HepG2 (cell line): ENCODE measurements around the gene KLF6. TPM values are rescaled to one million over a fixed set of nuclear protein-coding genes. Genes with fewer than 3 reads are reported as not detected.

Experiments used
- ATAC-seq: fragments of 200-7000 bp; cut with Tn5 transposase; 3 replicates; pipeline ENCODE4 v1.9.1; 2020; ENCODE audit warnings: mild to moderate bottlenecking, moderate library complexity
- BruUV-seq: library from RNA; stranded (reverse); fragments of 400-500 nt; replicated peaks from 2 replicates; lab custom pipeline; 2021; lab: Mats Ljungman, UMichigan
- CTCF ChIA-PET: fragments of 300-600 bp; formaldehyde crosslinking; extraction: SDS; loops from one replicate; lab custom pipeline; 2021; ENCODE audit warnings: low total read pairs, inconsistent platforms, low intra/inter-chr PET ratio; lab: Yijun Ruan, JAX
- POLR2A ChIA-PET: fragments of 350-600 bp; sonication (Branson Sonifier 250); formaldehyde crosslinking; loops from one replicate; lab custom pipeline; 2020; ENCODE audit warnings: antibody characterized with exemption, inconsistent platforms; lab: Yijun Ruan, JAX
- DNase-seq: peaks from one replicate; pipeline ENCODE4 v3.0.0-alpha.2; 2015; ENCODE audit warnings: low spot score
- FAIRE-seq: peaks from 3 replicates; lab custom pipeline; 2011; peaks lifted over from hg19 to GRCh38; lab: Jason Lieb, UNC
- H2AFZ ChIP-seq: one replicate; pipeline ENCODE4 v1.6.1; 2011; ENCODE audit warnings: low read length, inconsistent platforms
- H3K27ac ChIP-seq: fragments of 300-600 bp; 3 replicates; pipeline ENCODE4 v1.8.0; 2011; ENCODE audit warnings: mixed run types, mild to moderate bottlenecking, mixed read lengths, low read length, inconsistent platforms; ENCODE audit not compliant: insufficient read depth; ENCODE audit errors: extremely low read length
- H3K27me3 ChIP-seq, 2 experiments: fragments of 200-600 bp in 1 of 2; 2 replicates in 1 of 2; 3 replicates in 1 of 2; pipeline versions ENCODE4 v1.6.0 to v1.8.0; 2011; ENCODE audit warnings: low read length in 2 of 2, mild to moderate bottlenecking in 2 of 2, moderate library complexity in 2 of 2, inconsistent platforms in 1 of 2; ENCODE audit not compliant: insufficient read depth in 2 of 2, control insufficient read depth in 1 of 2
- H3K36me3 ChIP-seq, 2 experiments: fragments of 200-600 bp in 1 of 2; replicated peaks in 1 of 2; 2 replicates in 1 of 2; 3 replicates in 1 of 2; pipeline versions ENCODE4 v1.5.1 to v1.8.0; 2011; ENCODE audit warnings: low read length in 2 of 2, inconsistent platforms in 1 of 2; ENCODE audit not compliant: insufficient read depth in 2 of 2, control insufficient read depth in 1 of 2
- H3K4me1 ChIP-seq: 2 replicates; pipeline ENCODE4 v1.5.1; 2012; ENCODE audit warnings: low read length, inconsistent platforms; ENCODE audit not compliant: insufficient read depth
- H3K4me2 ChIP-seq: 2 replicates; pipeline ENCODE4 v1.6.0; 2011; ENCODE audit warnings: low read depth, low read length, inconsistent platforms
- H3K4me3 ChIP-seq, 3 experiments: fragments of 200-600 bp in 1 of 3; sonication (generic), shearing (Covaris generic) in 1 of 3; replicated peaks in 1 of 3; 2 replicates each; pipeline ENCODE4 v1.5.1; 2011 to 2016; ENCODE audit warnings: low read length in 3 of 3, inconsistent platforms in 2 of 3, low read depth in 2 of 3, mild to moderate bottlenecking in 2 of 3, control low read depth in 1 of 3, mixed read lengths in 1 of 3; ENCODE audit not compliant: insufficient read depth in 1 of 3
- H3K79me2 ChIP-seq: one replicate; pipeline ENCODE4 v1.6.1; 2011; ENCODE audit warnings: low read length, inconsistent platforms; ENCODE audit not compliant: insufficient read depth
- H3K9ac ChIP-seq: 2 replicates; pipeline ENCODE4 v1.6.0; 2011; ENCODE audit warnings: mild to moderate bottlenecking, low read depth, low read length, inconsistent platforms; ENCODE audit not compliant: insufficient read depth
- H3K9me3 ChIP-seq: 2 replicates; pipeline ENCODE4 v1.5.1; 2012; ENCODE audit warnings: mild to moderate bottlenecking, low read length
- H4K20me1 ChIP-seq: 2 replicates; pipeline ENCODE4 v1.6.0; 2011; ENCODE audit warnings: inconsistent platforms, mild to moderate bottlenecking, low read length, moderate library complexity; ENCODE audit not compliant: insufficient read depth
- ASH2L ChIP-seq: fragments of 300-600, 200-600 bp; sonication (generic); IDR thresholded peaks from 2 replicates; pipeline ENCODE4 v1.7.0; 2017; ENCODE audit warnings: low read depth, mild to moderate bottlenecking, moderate library complexity, mixed read lengths, low read length; ENCODE audit not compliant: insufficient read length
- CSRNP1 ChIP-seq: sonication (generic); formaldehyde crosslinking; IDR thresholded peaks from 2 replicates; pipeline ENCODE4 v1.8.1; 2023; ENCODE audit warnings: mild to moderate bottlenecking, missing genetic modification reagents
- HNF4G ChIP-seq, 2 experiments: sonication (generic) in 1 of 2; formaldehyde crosslinking in 1 of 2; IDR thresholded peaks; 2 replicates each; pipeline versions ENCODE4 v1.4.0 to v1.6.1; 2011 to 2020; ENCODE audit warnings: borderline replicate concordance in 2 of 2, low read depth in 2 of 2, mild to moderate bottlenecking in 2 of 2, low read length in 1 of 2, missing genetic modification reagents in 1 of 2, moderate library complexity in 1 of 2
- KAT8 ChIP-seq: IDR thresholded peaks from 2 replicates; pipeline ENCODE4 v1.6.1; 2016; ENCODE audit warnings: missing genetic modification reagents, missing compliant biosample characterization
- KDM1A ChIP-seq: IDR thresholded peaks from 2 replicates; pipeline ENCODE4 v1.6.1; 2016; ENCODE audit warnings: missing compliant biosample characterization
- NBN ChIP-seq: fragments of 450-650 bp; conservative IDR thresholded peaks from 2 replicates; pipeline ENCODE4 v1.6.1; 2017
- NFE2L2 ChIP-seq: fragments of 150-350 bp; IDR thresholded peaks from 2 replicates; pipeline ENCODE4 v1.6.1; 2014; ENCODE audit warnings: low read length
- SP1 ChIP-seq, 2 experiments: fragments of 450-650 bp in 1 of 2; sonication (generic) in 1 of 2; formaldehyde crosslinking in 1 of 2; IDR thresholded peaks; 2 replicates each; pipeline versions ENCODE4 v1.4.0 to v1.6.1; 2016 to 2020; ENCODE audit warnings: missing genetic modification reagents in 1 of 2
- ZBTB43 ChIP-seq: sonication (generic); formaldehyde crosslinking; conservative IDR thresholded peaks from 2 replicates; pipeline ENCODE4 v1.4.0; 2020; ENCODE audit warnings: missing genetic modification reagents
- ZFP62 ChIP-seq: sonication (generic); formaldehyde crosslinking; IDR thresholded peaks from 2 replicates; pipeline ENCODE4 v1.4.0; 2020; ENCODE audit warnings: missing genetic modification reagents
- ZNF234 ChIP-seq: sonication (generic); formaldehyde crosslinking; conservative IDR thresholded peaks from 2 replicates; pipeline ENCODE4 v1.5.1; 2020; ENCODE audit warnings: mild to moderate bottlenecking, missing genetic modification reagents
- ZNF343 ChIP-seq: sonication (generic); formaldehyde crosslinking; IDR thresholded peaks from 2 replicates; pipeline ENCODE4 v1.4.0; 2020; ENCODE audit warnings: mild to moderate bottlenecking, missing genetic modification reagents
- ZNF563 ChIP-seq: sonication (generic); formaldehyde crosslinking; IDR thresholded peaks from 2 replicates; pipeline ENCODE4 v1.8.0; 2022; ENCODE audit warnings: mild to moderate bottlenecking, moderate library complexity, missing genetic modification reagents
- ZNF879 ChIP-seq: sonication (generic); formaldehyde crosslinking; IDR thresholded peaks from 2 replicates; pipeline ENCODE4 v1.8.1; 2023; ENCODE audit warnings: missing genetic modification reagents
- WGBS: methylation state at CpG from one replicate; pipeline ENCODE4 v1.1.6; 2017; ENCODE audit warnings: low lambda C conversion rate; 5-methylcytosine and 5-hydroxymethylcytosine counted together
- in situ Hi-C: cut with HindIII; loops from 2 replicates; pipeline ENCODE4 v1.10.0; 2017; ENCODE audit warnings: low pct_unique_long_range_greater_than_20kb; ENCODE audit not compliant: extremely low pct_ligation_motif_present
- intact Hi-C: fragments of 100-400 bp; cut with micrococcal nuclease; formaldehyde crosslinking; loops from one replicate; pipeline ENCODE4 v1.10.0; 2022; ENCODE audit not compliant: unreplicated experiment
- polyA plus RNA-seq, 8 experiments: library from polyadenylated mRNA; depleted of rRNA in 3 of 8; stranded (reverse) in 7 of 8; unstranded in 1 of 8; fragments of >200 nt; fragmentation: Illumina TruSeq in 4 of 8; extraction: Trizol in 4 of 8; gene quantifications; 2 replicates each; pipeline versions ENCODE4 v1.2.1 to v1.2.3, GENCODE V29; 2011 to 2016; ENCODE audit warnings: low read depth in 4 of 8, missing spikeins in 1 of 8, mixed read lengths in 1 of 8; ENCODE audit not compliant: insufficient read depth in 1 of 8
- total RNA-seq, 5 experiments: library from RNA; depleted of rRNA; stranded (reverse); fragments of >200 nt; fragmentation: Illumina TruSeq; extraction: Trizol; gene quantifications; 2 replicates each; pipeline ENCODE4 v1.2.3, GENCODE V29; 2016; ENCODE audit warnings: low read depth in 1 of 5
- TF ChIP-seq, protein P1 (sequence below): sonication (generic); formaldehyde crosslinking; IDR thresholded peaks from 2 replicates; pipeline ENCODE4; 2020; ENCODE audit warnings: missing genetic modification reagents, mild to moderate bottlenecking, borderline replicate concordance

Gene KLF6
- total and polyA plus RNA-seq, 2 of the 13 experiments (the other 11 are each of a cell fraction or from before 2014, with no cell fraction given): 27.0 to 71.9 TPM

- TF ChIP-seq ZFP62: no peak
- peak; percentile 77 for TF ChIP-seq KAT8
- TF ChIP-seq ZNF563 (CRISPR knock-in tag): peak; percentile 45; the same call in 1 of the 2 replicates
- no peak for TF ChIP-seq ZNF343 (CRISPR knock-in tag)
- no peak for TF ChIP-seq NFE2L2
- peak; percentile 54 for TF ChIP-seq HNF4G (IDR thresholded peaks at IDR 0.05; ENCODE audit: borderline replicate concordance, low read depth, low read length)
- peak; percentile 71; the same call in 1 of the 2 replicates for TF ChIP-seq HNF4G (CRISPR knock-in tag; IDR thresholded peaks at IDR 0.05; ENCODE audit: borderline replicate concordance, low read depth)
These were observed 1.4 kb upstream of the KLF6 start (continued) for GRCh38 chr10:3786295-3787015.

DNA sequence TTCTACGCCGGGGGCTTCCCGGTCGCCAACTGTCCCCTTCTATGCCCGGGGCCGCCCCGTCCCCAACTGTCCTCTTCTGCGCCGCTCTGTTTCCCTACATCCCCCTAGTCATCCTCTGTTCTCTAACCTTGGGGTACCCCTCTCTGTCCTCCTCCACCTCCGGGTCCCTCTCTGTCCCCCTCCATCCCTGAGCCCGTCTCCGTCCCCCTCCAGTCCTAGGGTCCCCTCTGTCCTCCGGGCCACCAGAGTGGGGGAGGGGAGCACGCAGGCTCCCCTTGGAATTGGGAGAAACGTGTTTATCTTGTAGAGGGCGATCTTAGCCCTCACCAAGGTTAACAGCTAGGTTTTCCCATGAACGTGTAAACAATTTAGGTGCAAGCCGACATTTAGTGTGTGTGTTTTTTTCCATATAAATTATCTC, 852 bp upstream of the KLF6 start:
- H3K9me3 ChIP-seq: no peaks in the 10 kb centered on the region
- H4K20me1 ChIP-seq: peaks cover 32% of the 10 kb centered on the region
- H3K4me1 ChIP-seq: peaks cover 46% of the 10 kb centered on the region
- BruUV-seq: no TSS peak
- in situ Hi-C loops: loop anchor here (5.0 kb wide), 1 partner anchor 66 kb away; no protein-coding TSS in a partner anchor
- peak overlapping the region; percentile 68 to 81 (median 69) for H3K4me3 ChIP-seq
- DNase-seq: no peak
- POLR2A ChIA-PET: interaction anchor here (0.8 to 5.5 kb wide), 37 partner anchors 8 to 981 kb away, joined by 3 to 217 read pairs (median 8); partner anchors contain the start of gene PITRM1
- ATAC-seq: peak; percentile 17
- H3K79me2 ChIP-seq: peaks cover 41% of the 10 kb centered on the region
- intact Hi-C loops: loop anchor here (1.0 to 5.0 kb wide), 4 partner anchors 24 to 121 kb away; no protein-coding TSS in a partner anchor
- no peaks in the 10 kb centered on the region; a peak in 1 of 5 replicates for H3K27me3 ChIP-seq
- H3K36me3 ChIP-seq: peaks cover 4 to 18% of the 10 kb centered on the region in 2 experiments; a peak in 3 of 5 replicates
- H3K9ac ChIP-seq: peak overlapping the region; percentile 99
- H2AFZ ChIP-seq: no peak overlapping the region
- peak overlapping the region; percentile 95 for H3K4me2 ChIP-seq
- H3K27ac ChIP-seq: peak overlapping the region; percentile 99
- CTCF ChIA-PET: no interaction called here
- FAIRE-seq: no peak
- WGBS: under 1% methylated on average over 18 of the region's 18 CpGs
- peak; percentile 45 for TF ChIP-seq ASH2L
- no peak; the same call in 1 of the 2 replicates for TF ChIP-seq ZBTB43
- TF ChIP-seq CSRNP1: no peak
- no peak for TF ChIP-seq ZNF879 (CRISPR knock-in tag)
- no peak for TF ChIP-seq ZNF234 (CRISPR knock-in tag)
- TF ChIP-seq, protein P1, sequence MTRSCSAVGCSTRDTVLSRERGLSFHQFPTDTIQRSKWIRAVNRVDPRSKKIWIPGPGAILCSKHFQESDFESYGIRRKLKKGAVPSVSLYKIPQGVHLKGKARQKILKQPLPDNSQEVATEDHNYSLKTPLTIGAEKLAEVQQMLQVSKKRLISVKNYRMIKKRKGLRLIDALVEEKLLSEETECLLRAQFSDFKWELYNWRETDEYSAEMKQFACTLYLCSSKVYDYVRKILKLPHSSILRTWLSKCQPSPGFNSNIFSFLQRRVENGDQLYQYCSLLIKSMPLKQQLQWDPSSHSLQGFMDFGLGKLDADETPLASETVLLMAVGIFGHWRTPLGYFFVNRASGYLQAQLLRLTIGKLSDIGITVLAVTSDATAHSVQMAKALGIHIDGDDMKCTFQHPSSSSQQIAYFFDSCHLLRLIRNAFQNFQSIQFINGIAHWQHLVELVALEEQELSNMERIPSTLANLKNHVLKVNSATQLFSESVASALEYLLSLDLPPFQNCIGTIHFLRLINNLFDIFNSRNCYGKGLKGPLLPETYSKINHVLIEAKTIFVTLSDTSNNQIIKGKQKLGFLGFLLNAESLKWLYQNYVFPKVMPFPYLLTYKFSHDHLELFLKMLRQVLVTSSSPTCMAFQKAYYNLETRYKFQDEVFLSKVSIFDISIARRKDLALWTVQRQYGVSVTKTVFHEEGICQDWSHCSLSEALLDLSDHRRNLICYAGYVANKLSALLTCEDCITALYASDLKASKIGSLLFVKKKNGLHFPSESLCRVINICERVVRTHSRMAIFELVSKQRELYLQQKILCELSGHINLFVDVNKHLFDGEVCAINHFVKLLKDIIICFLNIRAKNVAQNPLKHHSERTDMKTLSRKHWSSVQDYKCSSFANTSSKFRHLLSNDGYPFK (CRISPR knock-in tag): no peak
- TF ChIP-seq NBN: no peak
- no peak for TF ChIP-seq KDM1A (CRISPR knock-in tag)
- TF ChIP-seq SP1 (IDR thresholded peaks at IDR 0.05): no peak
- TF ChIP-seq SP1 (CRISPR knock-in tag; IDR thresholded peaks at IDR 0.05): no peak
